Measurements from ENCODE around the gene CFAP97D2.
"Not testable (repeated sequence)": the region's sequence is repeated elsewhere in the genome, so short reads cannot be mapped to it uniquely, and the experiment has no call there.

CFAP97D2 gene

GRCh38 chr13:114179087-114179658 lies at the start of gene CFAP97D2:
Gene CFAP97D2, plus strand, starts transcription at chr13:114179257. Its CDS starts 74 bp downstream, at chr13:114179331.
- no peak for DNase-seq

GRCh38 chr13:114129649-114130062 lies 49.4 kb upstream of the CFAP97D2 start:
- no peak for DNase-seq

DNA sequence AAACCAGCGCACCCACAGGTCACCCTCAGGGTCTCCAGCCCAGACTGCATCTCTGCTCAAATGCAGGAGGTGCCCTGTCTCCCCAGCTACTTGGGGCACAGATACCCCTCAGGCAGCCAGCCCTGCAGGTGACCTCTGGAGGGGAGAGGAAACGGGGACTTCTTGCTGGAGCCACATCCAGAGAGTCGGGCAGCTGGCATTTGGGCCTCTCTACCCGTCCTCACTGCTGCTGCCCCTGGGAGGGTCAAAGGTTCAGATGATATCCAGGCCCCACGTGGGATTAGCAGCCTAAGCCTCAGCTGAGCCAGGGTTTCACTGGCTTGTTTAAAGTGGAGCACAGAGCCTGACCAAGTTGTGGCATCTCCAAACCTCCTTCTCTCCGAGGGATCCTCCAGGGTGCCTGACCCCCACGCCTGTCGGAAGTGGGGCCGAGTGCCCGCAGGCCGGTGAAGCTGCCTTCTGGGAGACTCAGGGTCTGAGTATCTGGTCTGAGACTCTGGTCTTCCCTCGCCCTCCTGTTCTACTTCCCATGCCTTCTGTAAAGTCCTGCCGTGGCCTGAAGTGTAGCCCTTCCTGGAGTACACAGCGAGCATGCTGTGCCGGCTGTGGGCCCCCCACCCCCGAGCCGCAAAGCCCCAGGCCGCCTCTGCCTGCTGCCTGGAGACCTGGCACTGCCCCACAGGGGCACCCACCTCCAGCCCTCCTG lies 48.8 kb upstream of the CFAP97D2 start:
- DNase-seq = no peak

- DNase-seq = peak in 1 of 2 donors; percentile 47
Observed at GRCh38 chr13:114130837-114131582, 48.0 kb upstream of the CFAP97D2 start.

DNA sequence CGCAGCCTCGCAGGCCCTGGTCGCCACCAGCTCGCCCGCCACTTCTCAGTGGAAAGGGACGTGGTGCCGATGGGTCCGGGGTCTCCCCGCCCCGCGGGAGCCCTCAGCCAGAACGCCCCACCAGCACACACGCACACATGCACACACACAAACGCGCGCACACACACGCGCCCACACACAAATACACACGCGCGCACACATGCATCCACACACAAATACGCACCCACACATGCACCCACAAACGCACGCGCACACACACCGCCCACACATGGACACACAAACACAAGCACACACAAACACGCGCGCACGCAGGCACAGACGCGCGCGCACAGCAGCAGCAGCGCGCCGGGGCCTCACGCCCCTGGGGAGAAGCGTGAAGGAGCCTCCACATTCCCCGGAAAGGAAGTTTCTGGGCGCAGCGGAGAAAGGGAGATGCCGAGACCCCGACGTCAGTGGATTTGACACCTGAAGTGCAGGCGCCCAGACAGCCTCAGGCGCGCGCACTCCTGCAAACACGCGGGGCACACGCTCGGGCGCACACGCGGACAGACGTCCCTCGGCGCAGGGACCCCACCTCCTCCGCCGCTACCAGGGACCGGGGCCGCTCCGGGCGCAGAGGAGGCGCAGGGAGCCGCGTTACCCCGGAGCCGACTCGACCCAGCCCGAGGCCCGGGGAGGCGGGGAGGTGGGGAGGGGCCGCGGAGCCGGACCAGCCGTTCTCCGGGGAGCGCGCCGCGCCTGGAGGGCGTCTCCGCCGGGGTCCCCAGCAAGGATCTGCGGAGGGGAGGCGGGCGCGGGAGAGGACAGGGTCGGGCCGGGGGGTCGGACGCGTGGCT lies 47.3 kb upstream of the CFAP97D2 start:
- no peak for DNase-seq

GRCh38 chr13:114132419-114133121 lies 46.5 kb upstream of the CFAP97D2 start, which contains the start of gene RASA3:
Gene RASA3, minus strand, starts transcription at chr13:114132623. Its CDS starts 134 bp downstream, at chr13:114132489.
- DNase-seq = peak in 1 of 2 donors; percentile 52

GRCh38 chr13:114133126-114133525 lies 45.9 kb upstream of the CFAP97D2 start:
- not testable (repeated sequence) for DNase-seq

GRCh38 chr13:114133552-114133951 lies 45.5 kb upstream of the CFAP97D2 start:
- not testable (repeated sequence) for DNase-seq

DNA sequence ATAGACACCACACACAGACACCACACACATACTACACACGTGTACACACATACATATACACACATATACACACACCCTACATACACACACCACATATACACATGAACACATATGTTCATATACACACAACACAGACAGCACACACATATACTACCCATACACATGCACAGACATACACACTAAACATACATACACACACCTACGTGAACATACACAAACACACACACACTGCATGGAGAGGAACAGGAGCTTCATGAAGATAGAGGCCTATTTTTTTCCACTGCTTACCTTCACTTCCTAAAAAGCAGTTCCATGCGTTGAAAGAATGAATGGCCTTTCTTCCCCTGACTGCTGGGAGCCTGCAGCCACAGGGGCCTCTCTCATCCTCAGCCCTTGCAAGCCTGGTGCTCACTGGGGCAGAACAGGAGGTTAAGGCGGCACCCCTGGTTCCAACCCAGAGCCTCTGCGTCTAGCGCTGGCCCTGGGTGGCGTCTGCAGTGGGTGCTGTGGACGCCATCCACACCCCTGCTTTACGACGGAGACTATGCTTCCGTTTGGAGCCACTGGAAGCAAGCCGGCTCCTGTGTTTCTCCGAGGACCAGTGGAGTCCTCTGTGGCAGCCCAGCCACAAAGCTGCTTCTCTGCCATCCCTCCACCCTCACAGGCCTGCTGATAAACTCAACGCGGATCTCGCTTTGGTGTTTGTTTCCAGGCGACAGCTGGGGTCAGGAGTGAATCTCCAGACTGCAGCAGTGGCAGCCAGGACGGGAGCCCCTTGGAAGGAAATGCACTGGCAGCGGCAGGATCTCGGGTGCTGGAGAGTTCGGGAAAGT lies 44.7 kb upstream of the CFAP97D2 start:
- DNase-seq = no peak

DNA sequence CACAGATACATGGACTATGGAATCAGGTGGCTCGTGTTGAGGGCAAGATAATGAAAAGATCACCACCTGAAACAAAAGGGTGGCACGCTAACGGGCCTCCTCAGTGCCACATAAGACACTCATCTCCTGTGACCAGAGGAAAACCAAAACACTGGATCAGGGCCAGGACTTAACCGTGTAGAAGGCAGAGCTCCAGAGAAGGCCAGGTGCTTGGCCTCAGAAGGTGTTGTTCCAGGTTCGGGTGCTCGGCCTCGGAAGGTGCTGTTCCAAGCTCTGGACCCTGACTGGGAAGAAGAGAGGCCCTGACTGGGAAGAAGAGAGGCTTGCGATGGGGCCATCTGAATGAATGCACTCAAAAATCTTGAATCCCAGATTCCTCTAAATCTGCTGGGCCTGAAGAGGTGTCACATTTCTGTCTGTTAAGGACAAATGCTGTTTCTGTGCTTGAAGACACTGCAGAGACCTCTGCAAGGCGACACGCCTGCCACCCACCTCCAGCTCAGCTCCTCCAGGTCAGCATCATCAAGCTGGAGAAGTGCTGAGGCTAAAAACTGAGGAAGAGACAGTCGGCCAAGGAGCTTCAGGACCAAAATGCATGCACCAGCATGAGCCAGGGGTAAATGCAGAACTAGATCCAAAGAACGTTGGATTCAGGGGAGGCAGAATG lies 44.0 kb upstream of the CFAP97D2 start:
- no peak for DNase-seq

- DNase-seq = no peak
Observed at GRCh38 chr13:114135731-114136171, 43.3 kb upstream of the CFAP97D2 start.

DNA sequence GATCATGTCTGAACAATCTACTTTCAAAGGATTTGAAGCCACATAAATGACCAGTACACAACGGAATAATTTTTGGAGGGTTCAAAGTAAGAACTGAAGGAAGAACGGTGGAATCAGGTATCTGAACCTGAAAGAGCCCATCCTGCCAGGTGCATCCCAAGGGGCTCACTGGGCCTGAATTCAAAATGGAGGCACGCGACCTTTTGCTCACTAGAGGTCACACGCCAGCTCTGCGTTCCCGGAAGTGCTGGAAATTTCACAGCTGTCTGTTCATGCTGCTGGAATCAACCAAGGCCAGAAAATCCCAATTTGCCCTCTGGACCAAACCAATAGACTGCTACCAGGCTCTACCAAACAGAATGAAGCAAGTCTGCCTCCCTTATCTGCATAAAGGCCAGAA lies 42.5 kb upstream of the CFAP97D2 start:
- DNase-seq = no peak

GRCh38 chr13:114140131-114140905 lies 38.7 kb upstream of the CFAP97D2 start:
- DNase-seq = no peak

DNA sequence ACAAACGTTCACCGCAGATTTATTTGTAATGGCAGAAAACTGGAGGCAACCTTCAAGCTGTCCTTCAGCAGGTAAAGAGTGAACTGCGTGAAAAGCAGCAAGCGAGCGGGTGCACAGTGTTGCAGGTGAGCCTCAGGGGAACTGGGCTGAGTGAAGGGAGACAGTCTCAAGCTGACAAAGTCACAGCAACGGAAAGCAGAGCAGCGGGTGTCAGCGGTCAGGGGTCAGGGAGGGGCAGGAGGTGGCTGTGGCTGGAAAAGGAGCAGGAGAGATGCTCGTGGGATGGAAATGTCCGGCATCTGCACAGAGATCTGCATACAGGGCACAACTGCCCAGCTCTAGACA lies 38.2 kb upstream of the CFAP97D2 start:
- DNase-seq = no peak

- DNase-seq = no peak
Observed at GRCh38 chr13:114141261-114141996, 37.6 kb upstream of the CFAP97D2 start.

GRCh38 chr13:114142137-114142550 lies 36.9 kb upstream of the CFAP97D2 start:
- no peak for DNase-seq

- peak in 1 of 2 donors; percentile 43 for DNase-seq
Observed at GRCh38 chr13:114142640-114143490, 36.2 kb upstream of the CFAP97D2 start.

All from stimulated activated CD4-positive, alpha-beta T cell treated with anti-CD3 and anti-CD28 coated beads, Interleukin-2, amount 100 ng/mL, for 48 hours (primary cell).